ENCODE data around the gene OSGIN1. TPM values are rescaled to one million over a fixed set of nuclear protein-coding genes. Genes with fewer than 3 reads are reported as not detected.
A peak's percentile ranks its signal among the peaks of the same experiment; 100 is the strongest.

The OSGIN1 gene
- total and polyA plus RNA-seq, 7 donors: 3.6 to 9.9 (median 5.4) TPM

- TF ChIP-seq EP300 (IDR thresholded peaks at IDR 0.05) (no peak), POLR2A (IDR thresholded peaks at IDR 0.05) (no peak), POLR2AphosphoS5 (IDR thresholded peaks at IDR 0.05) (no peak), CTCF (IDR thresholded peaks at IDR 0.05) (no peak)
- WGBS, 2 donors: 74 to 80% methylated on average over 15 of the region's 15 CpGs
- Histone ChIP-seq H3K36me3 (peaks cover 46 to 92% (median 64%) of the 10 kb centered on the region in 4 donors), H3K4me1 (no peaks in the 10 kb centered on the region), H3K9me3 (no peaks in the 10 kb centered on the region), H3K27me3 (no peaks in the 10 kb centered on the region), H3K27ac (peak overlapping the region in 1 of 4 donors; percentile 68), H3K4me3 (no peak overlapping the region)
- intact Hi-C loops (cut with DNase I): no loop called here
- DNase-seq: peak; percentile 66
These were observed 39.8 kb upstream of the OSGIN1 start for GRCh38 chr16:83913245-83913633.

- WGBS, 2 donors: 96 to 97% methylated on average over 21 of the region's 21 CpGs
- H3K36me3 ChIP-seq: peaks cover 52 to 92% (median 73%) of the 10 kb centered on the region in 4 donors
- TF ChIP-seq POLR2AphosphoS5 (IDR thresholded peaks at IDR 0.05) (no peak), POLR2A (IDR thresholded peaks at IDR 0.05) (no peak), EP300 (IDR thresholded peaks at IDR 0.05) (no peak), CTCF (IDR thresholded peaks at IDR 0.05) (no peak)
- no peaks in the 10 kb centered on the region for H3K9me3 ChIP-seq
- no peak overlapping the region for H3K4me3 ChIP-seq
- no peaks in the 10 kb centered on the region for H3K4me1 ChIP-seq
- no peak overlapping the region for H3K27ac ChIP-seq
- DNase-seq: peak; percentile 56
- intact Hi-C loops (cut with DNase I): no loop called here
- H3K27me3 ChIP-seq: no peaks in the 10 kb centered on the region
These were observed 38.8 kb upstream of the OSGIN1 start for GRCh38 chr16:83914091-83914710.

GRCh38 chr16:83915081-83915480, 38.0 kb upstream of the OSGIN1 start:
- H3K4me3 ChIP-seq: no peak overlapping the region
- intact Hi-C loops (cut with DNase I): no loop called here
- no peak overlapping the region for H3K27ac ChIP-seq
- H3K27me3 ChIP-seq: no peaks in the 10 kb centered on the region
- H3K9me3 ChIP-seq: no peaks in the 10 kb centered on the region
- DNase-seq: no peak
- WGBS, 2 donors: 96 to 97% methylated on average over 22 of the region's 22 CpGs
- H3K36me3 ChIP-seq: peaks cover 60 to 94% (median 79%) of the 10 kb centered on the region in 4 donors
- TF ChIP-seq CTCF (IDR thresholded peaks at IDR 0.05) (no peak), EP300 (IDR thresholded peaks at IDR 0.05) (no peak), POLR2AphosphoS5 (IDR thresholded peaks at IDR 0.05) (no peak), POLR2A (IDR thresholded peaks at IDR 0.05) (no peak)
- H3K4me1 ChIP-seq: no peaks in the 10 kb centered on the region

DNA sequence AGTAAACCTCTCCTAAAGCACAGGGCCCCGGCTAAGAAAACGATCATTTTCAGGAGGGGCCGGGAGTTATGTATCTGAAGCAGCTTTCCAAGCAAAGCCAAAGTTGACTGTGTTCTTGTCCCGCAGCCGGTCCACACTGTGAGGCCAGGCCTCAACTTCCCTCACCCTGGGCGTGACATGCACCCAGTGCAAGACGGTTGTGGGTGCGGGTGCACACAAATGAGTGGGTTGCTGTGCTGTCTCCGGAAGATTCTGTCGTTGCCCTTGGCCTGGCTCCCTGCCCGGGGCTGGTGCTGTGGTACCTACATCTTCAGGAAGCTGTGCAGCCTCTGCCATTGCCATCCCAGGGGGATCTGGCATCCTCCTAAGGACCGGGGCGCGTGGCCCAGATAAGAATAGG, 37.5 kb upstream of the OSGIN1 start:
- Histone ChIP-seq H3K27ac (no peak overlapping the region), H3K4me3 (no peak overlapping the region), H3K27me3 (no peaks in the 10 kb centered on the region), H3K36me3 (peaks cover 61 to 94% (median 80%) of the 10 kb centered on the region in 4 donors), H3K9me3 (no peaks in the 10 kb centered on the region), H3K4me1 (no peaks in the 10 kb centered on the region)
- no peak for DNase-seq
- intact Hi-C loops (cut with DNase I): no loop called here
- no peak for TF ChIP-seq CTCF (IDR thresholded peaks at IDR 0.05)
- no peak for TF ChIP-seq POLR2AphosphoS5 (IDR thresholded peaks at IDR 0.05)
- TF ChIP-seq POLR2A (IDR thresholded peaks at IDR 0.05): no peak
- no peak for TF ChIP-seq EP300 (IDR thresholded peaks at IDR 0.05)
- WGBS, 2 donors: 95 to 97% methylated on average over 14 of the region's 14 CpGs
